NCI-H1048 (cell line): ENCODE measurements around the gene PHF21B.
"Not testable (repeated sequence)": the region's sequence is repeated elsewhere in the genome, so short reads cannot be mapped to it uniquely, and the experiment has no call there.

Source experiments
- DNase-seq: peaks from one replicate; lab custom pipeline; 2025; lab: John Stamatoyannopoulos, UW

The PHF21B gene

GRCh38 chr22:44917372-44918165 lies 92.2 kb downstream of the PHF21B start:
- DNase-seq, result no peak

- no peak for DNase-seq
Measured at GRCh38 chr22:44916281-44917231, 93.2 kb downstream of the PHF21B start.

DNA sequence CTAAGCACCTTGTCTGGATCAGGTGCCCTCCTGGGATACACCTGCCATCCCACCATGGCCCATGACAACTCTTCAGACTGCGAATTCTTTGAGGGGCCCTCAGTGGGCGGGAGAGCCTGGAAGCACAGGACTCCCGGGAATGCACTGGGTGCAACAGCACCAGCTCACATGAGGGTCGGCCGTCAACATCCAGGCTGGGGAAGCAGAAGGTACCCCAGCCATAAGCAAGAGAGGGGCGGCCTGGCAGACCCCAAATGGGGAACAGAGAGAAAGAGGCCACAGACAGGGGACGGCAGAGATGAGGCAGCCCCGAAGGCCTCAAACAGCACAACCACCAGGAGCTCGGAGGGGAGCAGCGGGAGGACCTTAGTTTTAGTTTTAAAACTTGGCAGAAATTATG lies 94.4 kb downstream of the PHF21B start:
- no peak for DNase-seq

GRCh38 chr22:44914026-44914721 lies 95.6 kb downstream of the PHF21B start:
- no peak for DNase-seq

DNA sequence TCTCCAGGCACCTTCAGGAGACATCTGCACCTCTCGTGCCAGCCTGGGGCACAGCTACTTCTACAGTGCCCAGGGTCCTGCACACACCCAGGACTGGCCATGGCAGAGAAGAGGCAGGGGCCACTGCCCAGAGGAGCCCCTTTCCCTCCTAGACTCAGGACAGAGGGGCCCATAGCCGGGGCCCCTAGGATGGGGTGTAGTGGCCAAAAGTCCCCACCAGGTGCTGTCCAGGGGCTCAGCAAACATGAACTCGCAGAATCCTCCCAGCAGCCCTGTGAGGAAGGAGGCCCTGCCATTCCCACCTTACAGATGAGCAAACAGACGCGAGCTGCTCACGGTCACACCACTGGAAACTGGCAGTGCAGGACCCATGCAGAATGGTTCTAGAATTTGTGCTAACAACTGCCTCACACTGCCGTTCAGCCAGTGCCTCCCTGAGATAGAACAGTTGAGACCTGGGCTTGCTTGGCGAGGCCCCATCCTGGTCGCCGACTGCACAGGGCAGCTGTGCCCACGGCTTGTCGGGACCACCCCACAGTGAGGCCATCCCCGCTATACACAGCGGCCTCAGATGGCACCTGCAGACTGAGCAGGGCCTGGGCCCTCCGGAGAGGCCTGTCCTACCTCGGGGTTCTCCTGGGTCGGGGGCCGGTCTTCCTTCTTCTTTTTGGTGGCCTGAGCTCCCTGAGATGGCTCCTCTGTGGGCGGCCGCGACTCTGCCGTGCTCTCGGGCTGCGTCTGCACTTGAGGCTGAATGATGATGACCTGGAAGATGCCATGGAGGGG lies 96.4 kb downstream of the PHF21B start:
- DNase-seq, result no peak

- DNase-seq, result no peak
Measured at GRCh38 chr22:44909241-44909640, 100.6 kb downstream of the PHF21B start.

- no peak for DNase-seq
Measured at GRCh38 chr22:44907765-44908737, 101.8 kb downstream of the PHF21B start.

GRCh38 chr22:44906999-44907644 lies 102.7 kb downstream of the PHF21B start:
- no peak for DNase-seq

- no peak for DNase-seq
Measured at GRCh38 chr22:44906248-44906936, 103.4 kb downstream of the PHF21B start.

GRCh38 chr22:44904492-44905152 lies 105.2 kb downstream of the PHF21B start:
- not testable (repeated sequence) for DNase-seq

DNA sequence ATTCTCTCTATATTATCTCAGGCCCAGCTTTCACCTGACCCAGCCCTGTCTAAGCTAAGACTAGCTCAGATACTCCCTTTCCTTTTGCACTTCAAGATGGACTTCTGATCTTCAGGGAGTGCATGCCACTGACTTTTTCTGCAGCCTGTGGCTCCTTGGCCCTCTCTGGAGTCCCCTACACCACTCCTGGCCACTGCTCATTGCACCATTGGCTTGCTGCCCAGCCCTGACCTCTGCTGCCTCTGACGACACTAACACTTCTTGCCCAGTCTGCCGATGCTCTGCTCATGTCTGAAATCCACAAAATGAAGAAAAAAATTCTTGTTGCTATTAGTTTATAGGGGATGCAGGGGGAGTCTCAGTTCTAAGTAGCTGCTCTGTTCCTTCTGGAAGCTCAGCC lies 106.6 kb downstream of the PHF21B start:
- not testable (repeated sequence) for DNase-seq

DNA sequence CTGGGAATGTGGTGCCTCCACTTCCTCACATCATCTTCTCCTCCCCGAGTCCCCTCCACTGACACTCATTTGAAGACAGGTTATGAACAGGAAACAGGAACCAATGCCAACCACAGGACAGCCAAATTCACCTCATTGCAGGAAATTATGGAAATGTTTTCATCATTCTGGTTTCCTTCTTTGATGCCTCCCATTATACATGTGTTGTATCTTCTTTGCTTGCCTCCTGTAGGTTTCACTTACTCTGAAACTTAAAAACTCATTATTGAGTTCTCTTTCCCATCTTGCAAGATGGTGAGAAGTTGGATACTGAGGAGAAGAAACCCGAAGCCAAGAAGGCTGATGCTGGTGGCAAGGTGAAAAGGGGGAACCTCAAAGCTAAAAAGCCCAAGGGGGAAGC lies 108.5 kb downstream of the PHF21B start:
- DNase-seq, result no peak

- DNase-seq, result no peak
Measured at GRCh38 chr22:44898236-44898635, 111.6 kb downstream of the PHF21B start.

GRCh38 chr22:44895296-44896055 lies 114.3 kb downstream of the PHF21B start:
- DNase-seq, result no peak

DNA sequence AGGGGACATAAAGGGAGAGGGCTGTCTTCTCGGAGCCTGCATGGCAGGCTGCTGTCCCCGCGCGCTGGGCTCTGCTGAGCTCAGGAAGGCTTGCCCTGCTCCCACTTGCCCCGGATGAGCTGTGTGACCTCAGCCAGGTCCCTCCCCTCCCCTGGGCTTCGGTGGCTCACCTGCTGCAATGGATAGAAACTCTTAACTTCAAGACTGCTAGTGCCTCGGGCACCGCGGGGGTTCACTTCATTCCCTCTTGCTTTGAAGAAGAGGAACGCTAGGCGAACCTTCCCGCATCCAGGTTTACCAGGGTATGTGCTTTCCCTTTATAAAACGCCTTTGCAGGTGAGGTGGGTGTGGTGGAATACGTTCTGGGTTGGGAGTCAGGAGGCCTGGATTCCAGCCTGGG lies 115.0 kb downstream of the PHF21B start:
- no peak for DNase-seq

DNA sequence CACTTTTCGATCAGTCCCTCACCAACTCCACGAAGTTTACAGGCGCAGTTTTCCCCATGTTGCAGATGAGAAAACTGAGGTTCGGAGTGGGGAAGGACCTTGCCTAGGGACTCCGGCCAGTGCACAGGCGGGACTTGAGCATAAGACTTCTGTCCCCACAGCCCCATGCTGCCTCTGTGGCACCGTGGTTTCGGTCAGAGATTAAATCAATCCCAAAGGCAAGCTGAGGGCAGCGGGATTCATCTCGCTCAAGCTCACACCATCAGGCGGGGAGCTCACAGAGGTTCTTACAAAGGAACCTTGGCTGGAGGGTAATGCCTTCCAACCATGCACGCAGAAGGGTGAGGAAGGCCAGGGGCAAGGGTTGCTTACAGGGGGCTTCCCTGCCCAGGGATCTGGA lies 115.5 kb downstream of the PHF21B start:
- DNase-seq, result no peak

- no peak for DNase-seq
Measured at GRCh38 chr22:44893731-44894080, 116.1 kb downstream of the PHF21B start.
